ENCODE results near the gene FCAMR. TPM values are rescaled to one million over a fixed set of nuclear protein-coding genes. Genes with fewer than 3 reads are reported as not detected.

FCAMR gene
- total RNA-seq, 1 experiment from 2014 or later, result not detected

DNA sequence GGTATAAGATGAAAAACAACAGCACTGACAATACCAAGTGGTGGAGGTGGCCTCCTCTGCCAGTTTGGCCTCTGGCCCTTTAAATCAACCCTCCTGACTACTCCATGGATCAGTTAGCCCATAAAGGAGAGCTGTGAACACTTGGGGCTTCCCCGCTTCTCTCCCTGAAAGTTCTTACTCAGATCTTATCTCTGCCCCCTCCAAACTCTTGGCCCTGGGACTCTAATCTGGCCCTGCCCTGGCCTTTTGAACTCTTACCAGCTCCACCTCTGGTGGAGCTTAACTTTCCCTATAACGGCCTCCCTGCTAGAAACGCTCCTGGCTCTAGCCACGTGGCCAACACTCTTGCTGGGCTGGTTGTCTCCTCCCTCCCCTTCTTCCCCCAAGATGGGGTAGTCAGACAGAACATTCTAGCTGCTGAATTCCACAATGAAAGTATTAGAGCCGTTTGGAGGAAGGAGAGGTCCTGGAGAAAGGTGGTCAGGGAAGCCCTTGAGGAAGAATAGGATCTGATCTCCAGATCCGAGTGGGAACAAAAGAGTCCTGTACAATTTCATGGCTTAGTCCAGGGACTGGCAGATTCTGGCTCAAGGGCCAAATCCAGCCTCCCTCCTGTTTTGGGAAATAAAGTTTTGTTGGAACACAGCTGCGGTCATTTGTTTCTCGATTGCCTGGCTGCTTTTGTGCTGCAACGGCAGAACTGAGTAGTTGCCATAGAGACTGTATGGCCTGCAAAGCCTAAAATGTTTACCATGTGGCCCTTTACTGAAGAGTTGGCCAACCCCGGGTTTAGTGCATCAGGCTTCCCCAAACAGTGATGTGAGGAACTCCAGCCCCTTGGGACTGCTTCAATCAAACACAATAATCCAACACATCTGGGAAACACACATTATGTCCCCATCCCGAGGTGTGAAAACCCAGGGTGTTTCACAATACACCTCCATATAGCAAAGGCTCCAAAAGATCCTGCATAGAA, 14.5 kb downstream of the FCAMR start:
- BruUV-seq (replicated peaks), result no TSS peak
- Histone ChIP-seq H3K4me3 (ENCODE audit: low read depth, low read length, poor library complexity, severe bottlenecking) (no peak overlapping the region), H3K27ac (ENCODE audit: low read depth, low read length, poor library complexity, severe bottlenecking) (no peak overlapping the region), H3K9me3 (ENCODE audit: low read depth, low read length, poor library complexity, severe bottlenecking) (no peaks in the 10 kb centered on the region), H3K4me1 (ENCODE audit: insufficient read depth, low read length, poor library complexity, severe bottlenecking) (no peaks in the 10 kb centered on the region), H3K36me3 (ENCODE audit: insufficient read depth, low read length, poor library complexity, severe bottlenecking) (no peaks in the 10 kb centered on the region), H3K27me3 (replicated peaks; ENCODE audit: insufficient read depth, low read depth, low read length, poor library complexity) (peaks cover 9% of the 10 kb centered on the region)
- intact Hi-C loops (cut with micrococcal nuclease; ENCODE audit: unreplicated experiment), result no loop called here
- no peak for DNase-seq (ENCODE audit: low spot score)
- CTCF ChIA-PET, result no interaction called here
- TF ChIP-seq EZH2 (IDR thresholded peaks at IDR 0.05; ENCODE audit: borderline replicate concordance, low read depth, low read length, poor library complexity, severe bottlenecking), result no peak
- POLR2A ChIA-PET (ENCODE audit: low non-redundant PET), result no interaction called here

DNA sequence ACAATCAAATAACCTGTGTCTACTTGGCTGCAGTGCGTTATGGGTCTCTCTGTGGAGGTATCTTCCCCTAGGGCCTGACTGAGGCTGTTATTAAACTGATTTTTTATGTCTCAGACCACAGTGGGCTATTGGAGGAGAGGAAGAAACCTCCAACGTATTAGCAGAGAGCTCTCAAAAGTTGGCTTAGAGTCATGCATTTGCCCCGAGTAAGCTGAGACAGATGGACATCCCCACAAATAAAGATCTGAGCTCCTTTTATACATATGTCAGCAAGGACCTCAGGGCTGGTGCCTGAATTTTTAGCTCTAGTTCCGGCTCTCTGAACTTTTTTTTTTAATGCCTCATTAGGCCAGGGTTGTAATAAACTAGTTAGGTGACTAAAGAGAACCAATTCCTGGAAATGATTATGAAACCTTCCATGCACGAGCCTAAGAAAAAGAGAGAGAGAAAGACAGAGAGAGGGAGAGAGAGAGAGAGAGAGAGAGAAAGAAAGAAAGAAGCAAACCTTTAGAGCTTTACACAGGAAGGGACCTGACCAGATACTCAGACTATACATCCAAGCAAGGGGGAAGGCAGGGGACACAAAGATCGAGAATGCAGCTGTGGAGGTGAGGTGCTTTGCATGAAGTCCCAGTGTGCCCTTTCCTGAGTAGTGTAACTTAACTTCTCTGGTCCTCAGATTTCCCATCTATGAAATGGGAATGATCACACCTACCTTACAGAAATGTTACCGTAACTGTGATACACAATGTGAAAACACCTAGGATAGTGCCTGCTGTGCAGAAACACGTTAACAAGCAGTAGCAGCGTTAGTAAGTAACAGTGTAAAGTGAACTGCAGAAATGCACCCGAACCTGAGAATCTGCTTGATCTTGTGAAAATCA, 15.6 kb downstream of the FCAMR start:
- H3K4me1 ChIP-seq (ENCODE audit: insufficient read depth, low read length, poor library complexity, severe bottlenecking), result no peaks in the 10 kb centered on the region
- CTCF ChIA-PET, result no interaction called here
- peaks cover 9% of the 10 kb centered on the region for H3K27me3 ChIP-seq (replicated peaks; ENCODE audit: insufficient read depth, low read depth, low read length, poor library complexity)
- TF ChIP-seq, protein P1, sequence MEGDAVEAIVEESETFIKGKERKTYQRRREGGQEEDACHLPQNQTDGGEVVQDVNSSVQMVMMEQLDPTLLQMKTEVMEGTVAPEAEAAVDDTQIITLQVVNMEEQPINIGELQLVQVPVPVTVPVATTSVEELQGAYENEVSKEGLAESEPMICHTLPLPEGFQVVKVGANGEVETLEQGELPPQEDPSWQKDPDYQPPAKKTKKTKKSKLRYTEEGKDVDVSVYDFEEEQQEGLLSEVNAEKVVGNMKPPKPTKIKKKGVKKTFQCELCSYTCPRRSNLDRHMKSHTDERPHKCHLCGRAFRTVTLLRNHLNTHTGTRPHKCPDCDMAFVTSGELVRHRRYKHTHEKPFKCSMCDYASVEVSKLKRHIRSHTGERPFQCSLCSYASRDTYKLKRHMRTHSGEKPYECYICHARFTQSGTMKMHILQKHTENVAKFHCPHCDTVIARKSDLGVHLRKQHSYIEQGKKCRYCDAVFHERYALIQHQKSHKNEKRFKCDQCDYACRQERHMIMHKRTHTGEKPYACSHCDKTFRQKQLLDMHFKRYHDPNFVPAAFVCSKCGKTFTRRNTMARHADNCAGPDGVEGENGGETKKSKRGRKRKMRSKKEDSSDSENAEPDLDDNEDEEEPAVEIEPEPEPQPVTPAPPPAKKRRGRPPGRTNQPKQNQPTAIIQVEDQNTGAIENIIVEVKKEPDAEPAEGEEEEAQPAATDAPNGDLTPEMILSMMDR (conservative IDR thresholded peaks at IDR 0.05; ENCODE audit: low read depth, low read length), result no peak
- no peak for TF ChIP-seq EZH2 (IDR thresholded peaks at IDR 0.05; ENCODE audit: borderline replicate concordance, low read depth, low read length, poor library complexity, severe bottlenecking)
- DNase-seq (ENCODE audit: low spot score), result no peak
- no peaks in the 10 kb centered on the region for H3K36me3 ChIP-seq (ENCODE audit: insufficient read depth, low read length, poor library complexity, severe bottlenecking)
- intact Hi-C loops (cut with micrococcal nuclease; ENCODE audit: unreplicated experiment), result no loop called here
- no peak overlapping the region for H3K27ac ChIP-seq (ENCODE audit: low read depth, low read length, poor library complexity, severe bottlenecking)
- no peak overlapping the region for H3K4me3 ChIP-seq (ENCODE audit: low read depth, low read length, poor library complexity, severe bottlenecking)
- BruUV-seq (replicated peaks), result no TSS peak
- H3K9me3 ChIP-seq (ENCODE audit: low read depth, low read length, poor library complexity, severe bottlenecking), result no peaks in the 10 kb centered on the region
- POLR2A ChIA-PET (ENCODE audit: low non-redundant PET), result interaction anchor here (0.7 kb wide), 1 partner anchor 68 kb away, joined by 3 read pairs; no protein-coding TSS in a partner anchor

DNA sequence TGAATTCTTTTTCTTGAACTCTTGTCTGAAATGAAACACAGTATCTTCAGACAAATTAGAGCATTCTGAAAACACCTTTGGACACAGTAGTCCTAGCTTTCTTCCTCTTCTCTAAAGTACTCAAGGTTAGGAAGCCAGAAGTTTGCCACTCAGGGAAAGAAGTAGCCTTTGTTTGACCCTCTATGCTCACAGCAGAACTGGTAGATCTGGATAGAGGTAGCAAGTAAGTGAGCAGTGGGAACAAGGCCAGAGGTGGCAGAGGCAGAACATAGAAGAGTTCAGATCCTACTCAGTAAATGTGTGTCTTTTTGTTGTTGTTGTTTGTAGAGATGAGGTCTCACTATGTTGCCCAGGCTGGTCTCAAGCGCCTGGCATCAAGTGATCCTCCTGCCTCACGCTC, 16.6 kb downstream of the FCAMR start:
- no peak for DNase-seq (ENCODE audit: low spot score)
- ChIA-PET POLR2A (ENCODE audit: low non-redundant PET) (no interaction called here), CTCF (no interaction called here)
- Histone ChIP-seq H3K36me3 (ENCODE audit: insufficient read depth, low read length, poor library complexity, severe bottlenecking) (no peaks in the 10 kb centered on the region), H3K9me3 (ENCODE audit: low read depth, low read length, poor library complexity, severe bottlenecking) (no peaks in the 10 kb centered on the region), H3K27me3 (replicated peaks; ENCODE audit: insufficient read depth, low read depth, low read length, poor library complexity) (peaks cover 6% of the 10 kb centered on the region), H3K4me3 (ENCODE audit: low read depth, low read length, poor library complexity, severe bottlenecking) (no peak overlapping the region), H3K4me1 (ENCODE audit: insufficient read depth, low read length, poor library complexity, severe bottlenecking) (no peaks in the 10 kb centered on the region), H3K27ac (ENCODE audit: low read depth, low read length, poor library complexity, severe bottlenecking) (no peak overlapping the region)
- BruUV-seq (replicated peaks), result no TSS peak
- intact Hi-C loops (cut with micrococcal nuclease; ENCODE audit: unreplicated experiment), result no loop called here
- TF ChIP-seq, protein P1 (conservative IDR thresholded peaks at IDR 0.05; ENCODE audit: low read depth, low read length), result no peak
- no peak for TF ChIP-seq EZH2 (IDR thresholded peaks at IDR 0.05; ENCODE audit: borderline replicate concordance, low read depth, low read length, poor library complexity, severe bottlenecking)

Data from A673 (cell line).